Lower leg skin (tissue), 4 donors: ENCODE measurements around the gene RASSF9. TPM values are rescaled to one million over a fixed set of nuclear protein-coding genes. Genes with fewer than 3 reads are reported as not detected.

Experiments used
- DNase-seq, 2 donors: peaks; one replicate each; pipeline ENCODE4 v3.0.0-alpha.2; 2019; ENCODE audit warnings: low spot score in 2 of 2
- H3K4me3 ChIP-seq: fragments of 200-600 bp; sonication (generic); 2 replicates; pipeline ENCODE4 v1.5.1; 2017; ENCODE audit warnings: mild to moderate bottlenecking, low read depth; ENCODE audit not compliant: poor library complexity, severe bottlenecking
- CTCF ChIP-seq, 3 donors: fragments of 450-650 bp; IDR thresholded peaks; one replicate each; pipeline ENCODE4 v1.5.1; 2016; ENCODE audit warnings: antibody characterized with exemption in 3 of 3, mild to moderate bottlenecking in 3 of 3, moderate library complexity in 2 of 3
- POLR2A ChIP-seq, 2 donors: fragments of 450-650 bp; IDR thresholded peaks; one replicate each; pipeline ENCODE4 v1.6.1; 2016 to 2017; ENCODE audit warnings: antibody characterized with exemption in 2 of 2, mild to moderate bottlenecking in 1 of 2, moderate library complexity in 1 of 2
- WGBS, 2 donors: methylation state at CpG; one replicate each; pipeline ENCODE4 v1.1.5; 2018; 5-methylcytosine and 5-hydroxymethylcytosine counted together
- intact Hi-C: fragments of 100-400 bp; cut with DNase I; formaldehyde crosslinking; loops from one replicate; pipeline ENCODE4 v1.15.0; 2023; ENCODE audit warnings: low total_unique reads
- total RNA-seq, 4 donors: library from RNA; depleted of rRNA; stranded (reverse); fragments of >200 nt; gene quantifications; one replicate each; pipeline ENCODE4 v1.1.0, GENCODE V29; 2016

RASSF9 gene
- total RNA-seq, 4 donors from 2014 or later, result 1.8 to 4.6 (median 2.2) TPM

- no peak for TF ChIP-seq POLR2A (IDR thresholded peaks at IDR 0.05)
- no peak for TF ChIP-seq CTCF (IDR thresholded peaks at IDR 0.05)
- no peak for DNase-seq
- WGBS, 2 donors, result 5 to 14% methylated on average over 4 of the region's 4 CpGs
- intact Hi-C loops, result no loop called here
- H3K4me3 ChIP-seq, result peak overlapping the region; percentile 18
Measured at GRCh38 chr12:85835426-85836196, 598 bp downstream of the RASSF9 start.

GRCh38 chr12:85834378-85834777 is 1.8 kb downstream of the RASSF9 start:
- 10 to 17% methylated on average over 2 of the region's 2 CpGs for WGBS, 2 donors
- no peak overlapping the region for H3K4me3 ChIP-seq
- intact Hi-C loops, result no loop called here
- no peak for DNase-seq
- TF ChIP-seq CTCF (IDR thresholded peaks at IDR 0.05) (no peak), POLR2A (IDR thresholded peaks at IDR 0.05) (no peak)

GRCh38 chr12:85833579-85833978 is 2.6 kb downstream of the RASSF9 start:
- TF ChIP-seq CTCF (IDR thresholded peaks at IDR 0.05) (no peak), POLR2A (IDR thresholded peaks at IDR 0.05) (no peak)
- no peak overlapping the region for H3K4me3 ChIP-seq
- intact Hi-C loops, result no loop called here
- no peak for DNase-seq

GRCh38 chr12:85831327-85831990 is 4.8 kb downstream of the RASSF9 start:
- WGBS, 2 donors, result 29 to 42% methylated on average over 2 of the region's 2 CpGs
- no peak for TF ChIP-seq POLR2A (IDR thresholded peaks at IDR 0.05)
- intact Hi-C loops, result no loop called here
- DNase-seq, result no peak
- H3K4me3 ChIP-seq, result no peak overlapping the region

GRCh38 chr12:85829391-85829790 is 6.8 kb downstream of the RASSF9 start:
- intact Hi-C loops, result no loop called here
- no peak for DNase-seq
- WGBS, 2 donors, result 67 to 77% methylated on average over 2 of the region's 2 CpGs
- TF ChIP-seq CTCF (IDR thresholded peaks at IDR 0.05) (no peak), POLR2A (IDR thresholded peaks at IDR 0.05) (no peak)
- no peak overlapping the region for H3K4me3 ChIP-seq

- WGBS, 2 donors, result 94 to 95% methylated on average over 1 of the region's 1 CpG
- TF ChIP-seq CTCF (IDR thresholded peaks at IDR 0.05), result no peak
- no peak for TF ChIP-seq POLR2A (IDR thresholded peaks at IDR 0.05)
- intact Hi-C loops, result no loop called here
- DNase-seq, result no peak
- H3K4me3 ChIP-seq, result no peak overlapping the region
Measured at GRCh38 chr12:85828576-85828975, 7.6 kb downstream of the RASSF9 start.
